Suppressor macrophage treated with lipopolysaccharide for 1 hour (primary cell): Measurements from ENCODE around the gene CCDC149.
"Not testable (repeated sequence)": the region's sequence is repeated elsewhere in the genome, so short reads cannot be mapped to it uniquely, and the experiment has no call there.

Experiments used
- DNase-seq, 3 donors: peaks; one replicate each; pipeline ENCODE4 v3.0.0-alpha.2; 2020 to 2022

The CCDC149 gene

GRCh38 chr4:24915121-24915922, 2.5 kb upstream of the CCDC149 start:
- no peak for DNase-seq

- peak in 1 of 3 donors; percentile 8 for DNase-seq
Observed at GRCh38 chr4:24914460-24914859, 1.6 kb upstream of the CCDC149 start.

- DNase-seq, result no peak
Observed at GRCh38 chr4:24913119-24913485, 260 bp upstream of the CCDC149 start.

GRCh38 chr4:24910499-24910898, 2.3 kb downstream of the CCDC149 start:
- no peak for DNase-seq

GRCh38 chr4:24909606-24910005, 3.2 kb downstream of the CCDC149 start:
- DNase-seq, result not testable (repeated sequence)

GRCh38 chr4:24897639-24898038, 15.2 kb downstream of the CCDC149 start:
- no peak for DNase-seq

- no peak for DNase-seq
Observed at GRCh38 chr4:24896977-24897376, 15.9 kb downstream of the CCDC149 start.

GRCh38 chr4:24896056-24896455, 16.8 kb downstream of the CCDC149 start:
- DNase-seq, result no peak

GRCh38 chr4:24895461-24895860, 17.4 kb downstream of the CCDC149 start:
- DNase-seq, result no peak

GRCh38 chr4:24894846-24895245, 18.0 kb downstream of the CCDC149 start:
- DNase-seq, result no peak

GRCh38 chr4:24894243-24894642, 18.6 kb downstream of the CCDC149 start:
- no peak for DNase-seq

GRCh38 chr4:24892778-24893177, 20.1 kb downstream of the CCDC149 start:
- DNase-seq, result no peak

GRCh38 chr4:24892278-24892677, 20.6 kb downstream of the CCDC149 start:
- DNase-seq, result no peak

- DNase-seq, result no peak
Observed at GRCh38 chr4:24890561-24891126, 22.2 kb downstream of the CCDC149 start.

GRCh38 chr4:24889991-24890390, 22.9 kb downstream of the CCDC149 start:
- DNase-seq, result no peak

- DNase-seq, result no peak
Observed at GRCh38 chr4:24888475-24889344, 24.1 kb downstream of the CCDC149 start.

GRCh38 chr4:24887881-24888430, 24.9 kb downstream of the CCDC149 start:
- no peak for DNase-seq

- no peak for DNase-seq
Observed at GRCh38 chr4:24886596-24886995, 26.2 kb downstream of the CCDC149 start.

- no peak for DNase-seq
Observed at GRCh38 chr4:24885342-24885741, 27.5 kb downstream of the CCDC149 start.

- no peak for DNase-seq
Observed at GRCh38 chr4:24884902-24885301, 27.9 kb downstream of the CCDC149 start.

- DNase-seq, result peak in 2 of 3 donors; percentile 30 to 40
Observed at GRCh38 chr4:24881508-24882196, 31.2 kb downstream of the CCDC149 start.

GRCh38 chr4:24880186-24880585, 32.7 kb downstream of the CCDC149 start:
- peak; percentile 15 to 77 (median 53) for DNase-seq

GRCh38 chr4:24878636-24879016, 34.2 kb downstream of the CCDC149 start:
- DNase-seq, result no peak
